H9 (cell line): Measurements from ENCODE around the gene GCNT1. TPM values are rescaled to one million over a fixed set of nuclear protein-coding genes. Genes with fewer than 3 reads are reported as not detected.

Source experiments
- DNase-seq: peaks from one replicate; pipeline ENCODE4 v3.0.0-alpha.2; 2017
- H2AFZ ChIP-seq: one replicate; pipeline ENCODE4 v1.6.1; 2013; ENCODE audit warnings: mild to moderate bottlenecking, low read length, control low read depth, moderate library complexity
- H2AK5ac ChIP-seq: 2 replicates; pipeline ENCODE4 v1.6.1; 2013; ENCODE audit warnings: low read length, control low read depth, mixed read lengths; ENCODE audit not compliant: insufficient read length
- H2BK120ac ChIP-seq: one replicate; pipeline ENCODE4 v1.6.1; 2013; ENCODE audit warnings: low read depth, mild to moderate bottlenecking, low read length, control low read depth, inconsistent platforms; ENCODE audit not compliant: poor library complexity, severe bottlenecking
- H2BK12ac ChIP-seq: 2 replicates; pipeline ENCODE4 v1.6.1; 2013; ENCODE audit warnings: low read length, control low read depth, mixed read lengths, low read depth; ENCODE audit not compliant: insufficient read length
- H2BK15ac ChIP-seq: 2 replicates; pipeline ENCODE4 v1.6.1; 2013; ENCODE audit warnings: low read depth, low read length, control low read depth
- H2BK20ac ChIP-seq: one replicate; pipeline ENCODE4 v1.6.1; 2013; ENCODE audit warnings: low read depth, mild to moderate bottlenecking, low read length, control low read depth, inconsistent platforms; ENCODE audit not compliant: poor library complexity, severe bottlenecking
- H2BK5ac ChIP-seq: 2 replicates; pipeline ENCODE4 v1.6.1; 2013; ENCODE audit warnings: low read length, control low read depth, mixed read lengths; ENCODE audit not compliant: insufficient read length
- H3K14ac ChIP-seq: 2 replicates; pipeline ENCODE4 v1.6.1; 2013; ENCODE audit warnings: low read length, control low read depth; ENCODE audit not compliant: insufficient read depth
- H3K18ac ChIP-seq: 2 replicates; pipeline ENCODE4 v1.6.1; 2013; ENCODE audit warnings: low read depth, mild to moderate bottlenecking, mixed read lengths, low read length, control low read depth; ENCODE audit not compliant: insufficient read length
- H3K23ac ChIP-seq: 2 replicates; pipeline ENCODE4 v1.6.1; 2013; ENCODE audit warnings: low read length, control low read depth, mixed read lengths, low read depth; ENCODE audit not compliant: insufficient read length
- H3K23me2 ChIP-seq: 2 replicates; pipeline ENCODE4 v1.6.1; 2013; ENCODE audit warnings: low read depth, mild to moderate bottlenecking, mixed read lengths, low read length, control low read depth; ENCODE audit not compliant: insufficient read length, poor library complexity, severe bottlenecking
- H3K27ac ChIP-seq: 2 replicates; pipeline ENCODE4 v1.5.1; 2013; ENCODE audit warnings: low read length, control low read depth, mixed read lengths, low read depth; ENCODE audit not compliant: insufficient read length
- H3K27me3 ChIP-seq: 2 replicates; pipeline ENCODE4 v1.6.1; 2013; ENCODE audit warnings: low read length, control low read depth, inconsistent platforms; ENCODE audit not compliant: insufficient read depth
- H3K4ac ChIP-seq: 2 replicates; pipeline ENCODE4 v1.6.1; 2013; ENCODE audit warnings: low read depth, mild to moderate bottlenecking, control low read depth, inconsistent platforms, low read length, moderate library complexity
- H3K4me1 ChIP-seq: 2 replicates; pipeline ENCODE4 v1.6.1; 2013; ENCODE audit warnings: low read length, control low read depth, inconsistent platforms; ENCODE audit not compliant: insufficient read depth
- H3K4me2 ChIP-seq: 2 replicates; pipeline ENCODE4 v1.6.1; 2013; ENCODE audit warnings: low read length, control low read depth, mixed read lengths; ENCODE audit not compliant: insufficient read length, insufficient read depth
- H3K56ac ChIP-seq: 2 replicates; pipeline ENCODE4 v1.6.1; 2013; ENCODE audit warnings: low read depth, mild to moderate bottlenecking, mixed read lengths, low read length, control low read depth; ENCODE audit not compliant: insufficient read length
- H3K79me1 ChIP-seq: 2 replicates; pipeline ENCODE4 v1.6.1; 2013; ENCODE audit warnings: low read depth, mild to moderate bottlenecking, moderate library complexity, low read length, control low read depth, inconsistent platforms; ENCODE audit not compliant: insufficient read depth, poor library complexity, severe bottlenecking
- H3K79me2 ChIP-seq: 2 replicates; pipeline ENCODE4 v1.6.1; 2013; ENCODE audit warnings: low read length, control low read depth, inconsistent platforms; ENCODE audit not compliant: insufficient read depth
- H3K9ac ChIP-seq: 2 replicates; pipeline ENCODE4 v1.6.1; 2013; ENCODE audit warnings: low read length, control low read depth, mixed read lengths; ENCODE audit not compliant: insufficient read length; ENCODE audit errors: extremely low read depth
- H3K9me3 ChIP-seq: one replicate; pipeline ENCODE4 v1.6.1; 2013; ENCODE audit warnings: low read depth, low read length, inconsistent platforms; ENCODE audit not compliant: control insufficient read depth
- H3T11ph ChIP-seq: one replicate; pipeline ENCODE4 v1.6.1; 2013; ENCODE audit warnings: mild to moderate bottlenecking, low read length, control low read depth, inconsistent platforms
- H4K20me1 ChIP-seq: one replicate; pipeline ENCODE4 v1.6.1; 2013; ENCODE audit not compliant: control insufficient read depth, insufficient read length, insufficient read depth
- H4K5ac ChIP-seq: 2 replicates; pipeline ENCODE4 v1.6.1; 2013; ENCODE audit warnings: low read depth, mild to moderate bottlenecking, mixed read lengths, low read length, control low read depth; ENCODE audit not compliant: insufficient read length
- H4K8ac ChIP-seq: replicated peaks from 2 replicates; pipeline ENCODE4 v1.6.1; 2013; ENCODE audit warnings: low read length, control low read depth, mixed read lengths, low read depth; ENCODE audit not compliant: insufficient read length
- H4K91ac ChIP-seq: 2 replicates; pipeline ENCODE4 v1.6.1; 2013; ENCODE audit warnings: low read depth, mild to moderate bottlenecking, moderate library complexity, mixed read lengths, low read length, control low read depth; ENCODE audit not compliant: insufficient read length
- H3K27ac Mint-ChIP-seq, 3 experiments: 2 replicates in 2 of 3; 3 replicates in 1 of 3; pipeline ENCODE4 v1.8.0; 2020 to 2021; ENCODE audit warnings: mixed read lengths in 3 of 3, mild to moderate bottlenecking in 1 of 3, moderate library complexity in 1 of 3
- H3K27me3 Mint-ChIP-seq: 2 replicates; pipeline ENCODE4 v1.8.0; 2021; ENCODE audit warnings: low read depth, mild to moderate bottlenecking, moderate library complexity, mixed read lengths
- H3K36me3 Mint-ChIP-seq, 3 experiments: 2 replicates in 2 of 3; 3 replicates in 1 of 3; pipeline ENCODE4 v1.8.0; 2020 to 2021; ENCODE audit warnings: low read depth in 3 of 3, mixed read lengths in 3 of 3; ENCODE audit not compliant: insufficient read depth in 1 of 3
- H3K4me1 Mint-ChIP-seq, 2 experiments: 2 replicates each; pipeline ENCODE4 v1.8.0; 2020; ENCODE audit warnings: mixed read lengths in 2 of 2
- H3K4me3 Mint-ChIP-seq, 2 experiments: 2 replicates in 1 of 2; 3 replicates in 1 of 2; pipeline ENCODE4 v1.8.0; 2020 to 2021; ENCODE audit warnings: mild to moderate bottlenecking in 2 of 2, mixed read lengths in 2 of 2, moderate library complexity in 1 of 2
- H3K9me3 Mint-ChIP-seq, 2 experiments: 2 replicates in 1 of 2; 3 replicates in 1 of 2; pipeline ENCODE4 v1.8.0; 2020; ENCODE audit warnings: mild to moderate bottlenecking in 2 of 2, mixed read lengths in 2 of 2, moderate library complexity in 1 of 2
- WGBS: extraction: QIAGEN DNeasy Blood & Tissue Kit; methylation state at CpG from one replicate; pipeline ENCODE4 v1.1.7; 2013; ENCODE audit warnings: missing lambda C conversion rate, low lambda C conversion rate, mixed read lengths; ENCODE audit not compliant: insufficient read length; ENCODE audit errors: extremely low coverage; 5-methylcytosine and 5-hydroxymethylcytosine counted together
- total RNA-seq: library from RNA; stranded (reverse); gene quantifications from 2 replicates; pipeline ENCODE4 v1.2.1, GENCODE V29; 2021
- TF ChIP-seq, protein P1 (sequence below): fragments of 200-600 bp; sonication (generic); conservative IDR thresholded peaks from 3 replicates; pipeline ENCODE4 v1.8.0; 2021; ENCODE audit warnings: antibody characterized with exemption, mild to moderate bottlenecking

Gene GCNT1
- total RNA-seq, 1 experiment from 2014 or later: 35.6 TPM

DNA sequence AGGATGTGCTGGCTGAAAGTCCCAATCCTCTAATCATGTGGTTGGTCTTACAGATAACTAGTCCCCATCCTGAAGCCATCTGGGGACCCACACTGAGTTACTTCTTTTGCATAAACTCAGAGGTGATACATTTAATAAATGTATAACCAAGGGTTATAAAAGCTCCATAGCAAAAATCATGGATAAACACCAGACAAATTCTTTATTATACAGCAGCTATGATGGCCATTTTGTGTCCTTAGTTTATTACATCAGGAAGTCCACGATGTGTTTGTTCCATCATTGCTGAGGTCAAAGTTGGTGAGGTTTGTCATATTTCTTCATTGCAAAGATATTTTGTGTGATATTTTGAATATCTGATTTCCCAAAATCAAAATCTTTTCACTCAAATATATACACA, 80.2 kb downstream of the GCNT1 start:
- Histone ChIP-seq H2BK15ac (no peak overlapping the region), H3T11ph (no peak overlapping the region), H2BK5ac (no peak overlapping the region), H3K4ac (no peak overlapping the region), H3K23me2 (no peaks in the 10 kb centered on the region), H3K27me3 (no peaks in the 10 kb centered on the region), H3K56ac (no peak overlapping the region), H2BK20ac (no peak overlapping the region), H3K79me2 (no peaks in the 10 kb centered on the region), H4K91ac (no peak overlapping the region), H4K8ac (no peak overlapping the region), H4K20me1 (no peaks in the 10 kb centered on the region), H2BK12ac (no peak overlapping the region), H3K18ac (no peak overlapping the region), H3K23ac (no peak overlapping the region), H3K14ac (no peak overlapping the region), H4K5ac (no peak overlapping the region), H2AFZ (no peak overlapping the region), H3K79me1 (no peaks in the 10 kb centered on the region), H2BK120ac (no peak overlapping the region), H3K9me3 (no peaks in the 10 kb centered on the region), H3K9ac (no peak overlapping the region), H2AK5ac (no peak overlapping the region), H3K27ac (no peak overlapping the region), H3K4me2 (no peak overlapping the region), H3K4me1 (no peaks in the 10 kb centered on the region)
- no peak for DNase-seq
- Mint-ChIP-seq H3K27me3 (no peaks in the 10 kb centered on the region; the same call in none of the 2 replicates), H3K4me3 (no peak overlapping the region), H3K4me1 (peaks cover 0 to 4% of the 10 kb centered on the region in 2 experiments; a peak in 1 of 4 replicates), H3K36me3 (peaks cover 0 to 4% (median 3%) of the 10 kb centered on the region in 3 experiments; a peak in 4 of 7 replicates), H3K9me3 (peaks cover 0 to 4% of the 10 kb centered on the region in 2 experiments; a peak in 2 of 5 replicates), H3K27ac (no peak overlapping the region)
- no CpG with 5 or more reads among the region's 1 CpG for WGBS
- TF ChIP-seq, protein P1, sequence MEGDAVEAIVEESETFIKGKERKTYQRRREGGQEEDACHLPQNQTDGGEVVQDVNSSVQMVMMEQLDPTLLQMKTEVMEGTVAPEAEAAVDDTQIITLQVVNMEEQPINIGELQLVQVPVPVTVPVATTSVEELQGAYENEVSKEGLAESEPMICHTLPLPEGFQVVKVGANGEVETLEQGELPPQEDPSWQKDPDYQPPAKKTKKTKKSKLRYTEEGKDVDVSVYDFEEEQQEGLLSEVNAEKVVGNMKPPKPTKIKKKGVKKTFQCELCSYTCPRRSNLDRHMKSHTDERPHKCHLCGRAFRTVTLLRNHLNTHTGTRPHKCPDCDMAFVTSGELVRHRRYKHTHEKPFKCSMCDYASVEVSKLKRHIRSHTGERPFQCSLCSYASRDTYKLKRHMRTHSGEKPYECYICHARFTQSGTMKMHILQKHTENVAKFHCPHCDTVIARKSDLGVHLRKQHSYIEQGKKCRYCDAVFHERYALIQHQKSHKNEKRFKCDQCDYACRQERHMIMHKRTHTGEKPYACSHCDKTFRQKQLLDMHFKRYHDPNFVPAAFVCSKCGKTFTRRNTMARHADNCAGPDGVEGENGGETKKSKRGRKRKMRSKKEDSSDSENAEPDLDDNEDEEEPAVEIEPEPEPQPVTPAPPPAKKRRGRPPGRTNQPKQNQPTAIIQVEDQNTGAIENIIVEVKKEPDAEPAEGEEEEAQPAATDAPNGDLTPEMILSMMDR: no peak
